Stimulated activated memory B cell treated with anti-CD40 and anti-IgM and Interleukin-4, amounts not matched to agents 10 μg/mL and 1 μg/mL and 100 μg/mL, for 72 hours (primary cell): ENCODE data around the gene TRIM47.

Source experiments
- ATAC-seq: fragments of 150-1000 bp; cut with Tn5 transposase; 2 replicates; pipeline ENCODE4 v1.10.0; 2021
- H3K27ac Mint-ChIP-seq: one replicate; pipeline ENCODE4 v1.8.0; 2022; ENCODE audit warnings: mild to moderate bottlenecking, mixed read lengths
- H3K27me3 Mint-ChIP-seq: one replicate; pipeline ENCODE4 v1.8.0; 2022; ENCODE audit warnings: mixed read lengths
- H3K36me3 Mint-ChIP-seq: one replicate; pipeline ENCODE4 v1.8.0; 2022; ENCODE audit warnings: mixed read lengths
- H3K4me1 Mint-ChIP-seq: one replicate; pipeline ENCODE4 v1.8.0; 2022; ENCODE audit warnings: mixed read lengths
- H3K4me3 Mint-ChIP-seq: one replicate; pipeline ENCODE4 v1.8.0; 2022; ENCODE audit warnings: mild to moderate bottlenecking, moderate library complexity, mixed read lengths
- H3K9me3 Mint-ChIP-seq: one replicate; pipeline ENCODE4 v1.8.0; 2022; ENCODE audit warnings: mixed read lengths

TRIM47 gene

DNA sequence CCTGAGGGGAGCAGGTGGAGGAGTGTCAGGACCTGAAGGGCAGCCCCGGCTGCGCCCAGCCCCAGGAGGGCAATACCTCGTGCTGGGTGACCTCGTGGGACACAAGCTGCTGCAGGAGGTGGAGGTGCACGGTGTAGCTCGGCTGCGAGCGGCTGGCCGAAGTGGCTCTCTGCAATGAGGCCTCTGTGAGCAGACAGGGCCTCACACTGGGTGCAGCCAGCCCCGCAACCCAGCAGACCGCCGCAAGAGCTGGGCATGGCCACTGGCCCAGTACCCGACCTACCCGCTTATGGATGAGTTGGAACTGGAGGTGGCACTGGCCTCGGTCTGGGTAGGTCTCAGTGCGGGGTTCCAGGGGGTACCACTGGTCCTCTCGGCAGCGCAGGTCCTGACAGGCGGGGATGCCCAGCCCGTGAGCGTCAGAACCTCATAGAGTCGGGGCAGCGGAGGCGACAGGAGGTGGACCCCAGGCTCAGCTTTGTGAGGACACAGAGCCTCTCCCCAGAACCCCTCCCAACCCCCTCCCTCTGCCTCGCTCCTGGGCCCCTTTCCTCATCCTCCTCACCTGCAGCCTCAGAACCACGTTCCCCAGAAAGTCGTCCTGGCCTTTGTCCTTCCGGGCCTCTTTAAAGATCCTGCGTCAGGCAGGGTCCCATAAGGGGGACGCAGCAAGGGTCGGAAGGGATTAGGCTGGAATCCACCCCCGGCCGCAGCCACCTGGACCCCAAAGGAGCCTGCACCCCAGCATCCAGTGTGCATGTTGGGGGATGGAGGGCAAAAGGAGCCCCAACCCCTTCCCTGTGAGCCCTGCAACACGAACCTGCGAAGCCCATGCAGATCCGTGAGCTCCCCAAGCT is 38.2 kb downstream of the TRIM47 start:
- Mint-ChIP-seq H3K4me3 (no peak overlapping the region), H3K27me3 (no peaks in the 10 kb centered on the region), H3K4me1 (peaks cover 16% of the 10 kb centered on the region), H3K27ac (no peak overlapping the region), H3K36me3 (peaks cover 27% of the 10 kb centered on the region), H3K9me3 (no peaks in the 10 kb centered on the region)
- no peak for ATAC-seq

DNA sequence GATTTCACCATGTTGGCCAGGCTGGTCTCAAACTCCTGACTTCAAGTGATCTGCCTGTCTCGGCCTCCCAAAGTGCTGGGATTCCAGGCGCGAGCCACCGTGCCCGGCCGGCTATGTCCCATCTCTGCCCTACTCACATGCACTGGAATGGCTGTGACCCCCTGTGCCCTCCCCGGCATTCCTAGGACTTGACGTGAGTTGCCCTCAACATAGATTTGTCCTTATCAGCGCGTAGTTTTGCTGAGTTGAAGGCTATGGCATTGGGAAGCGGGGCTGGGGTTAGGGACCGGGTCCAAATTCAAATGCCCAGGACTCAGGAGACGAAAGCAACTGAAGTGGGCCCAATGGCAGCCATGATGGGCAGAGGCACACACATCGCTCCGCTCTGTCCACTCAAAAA is 40.0 kb downstream of the TRIM47 start:
- Mint-ChIP-seq H3K36me3 (peaks cover 42% of the 10 kb centered on the region), H3K4me3 (no peak overlapping the region), H3K27me3 (no peaks in the 10 kb centered on the region), H3K4me1 (peaks cover 7% of the 10 kb centered on the region), H3K27ac (peak overlapping the region; percentile 48), H3K9me3 (no peaks in the 10 kb centered on the region)
- ATAC-seq = no peak

DNA sequence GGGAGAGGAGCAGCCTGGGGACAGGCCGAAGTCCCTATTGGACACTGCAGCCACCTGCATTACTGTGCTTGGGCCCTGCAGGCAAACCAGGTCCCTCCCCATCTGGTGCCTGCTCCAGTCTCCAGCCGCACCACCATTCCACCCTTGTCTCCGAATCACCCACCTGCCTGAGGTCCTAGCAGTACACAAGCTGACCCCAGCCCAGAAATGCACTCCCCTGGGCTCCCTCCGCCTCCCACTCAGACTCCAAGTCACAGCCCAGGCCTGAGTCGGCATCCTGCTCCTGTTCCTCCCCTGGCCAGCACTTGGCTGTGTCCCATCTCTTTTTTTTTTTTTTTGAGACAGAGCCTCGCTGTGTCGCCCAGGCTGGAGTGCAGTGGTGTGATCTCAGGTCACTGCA is 40.5 kb downstream of the TRIM47 start:
- H3K9me3 Mint-ChIP-seq = no peaks in the 10 kb centered on the region
- no peak for ATAC-seq
- no peak overlapping the region for H3K4me3 Mint-ChIP-seq
- peak overlapping the region; percentile 48 for H3K27ac Mint-ChIP-seq
- H3K36me3 Mint-ChIP-seq = peaks cover 47% of the 10 kb centered on the region
- no peaks in the 10 kb centered on the region for H3K27me3 Mint-ChIP-seq
- H3K4me1 Mint-ChIP-seq = peaks cover 7% of the 10 kb centered on the region

DNA sequence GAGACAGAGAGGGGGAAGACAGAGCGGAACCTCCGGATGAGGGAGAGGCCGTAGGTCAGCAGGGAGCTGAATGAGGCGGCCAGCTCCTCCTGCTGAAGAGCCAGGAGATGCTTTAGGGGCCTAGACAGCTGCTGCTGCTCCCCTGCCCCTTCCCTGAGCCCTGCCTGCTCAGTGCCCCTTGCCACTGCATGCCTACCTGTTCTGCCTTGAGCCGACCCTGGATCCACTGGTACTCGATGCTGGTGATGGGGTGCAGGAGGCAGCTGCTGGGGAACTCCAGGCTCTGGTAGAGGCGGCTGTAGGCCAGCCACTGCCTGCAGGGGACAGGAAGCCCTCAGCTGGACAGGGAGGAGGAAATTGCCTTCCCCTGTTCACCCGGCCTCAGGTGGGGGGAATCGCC is 41.8 kb downstream of the TRIM47 start:
- Mint-ChIP-seq H3K27me3 (no peaks in the 10 kb centered on the region), H3K4me1 (peaks cover 15% of the 10 kb centered on the region), H3K9me3 (no peaks in the 10 kb centered on the region), H3K4me3 (no peak overlapping the region), H3K36me3 (peaks cover 53% of the 10 kb centered on the region), H3K27ac (no peak overlapping the region)
- ATAC-seq = no peak

DNA sequence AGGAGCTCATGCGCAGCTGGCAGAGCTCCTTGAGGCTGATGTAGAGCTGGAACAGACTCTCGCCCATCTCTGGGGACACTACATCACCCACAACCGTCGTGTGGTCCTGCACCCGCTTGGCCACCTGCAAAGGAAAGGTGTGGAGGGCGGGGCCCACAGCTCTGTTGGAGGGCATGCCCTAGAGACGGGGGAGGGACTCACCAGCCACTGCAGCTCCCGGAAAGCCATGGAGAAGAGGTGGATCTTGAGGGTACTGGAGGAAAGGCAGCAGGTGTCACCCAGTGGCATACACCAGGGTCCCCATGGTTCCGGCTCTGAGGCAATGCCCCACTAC is 42.8 kb downstream of the TRIM47 start:
- Mint-ChIP-seq H3K27ac (no peak overlapping the region), H3K4me3 (no peak overlapping the region), H3K27me3 (no peaks in the 10 kb centered on the region), H3K4me1 (peaks cover 15% of the 10 kb centered on the region), H3K36me3 (peaks cover 59% of the 10 kb centered on the region), H3K9me3 (no peaks in the 10 kb centered on the region)
- peak; percentile 3 for ATAC-seq

DNA sequence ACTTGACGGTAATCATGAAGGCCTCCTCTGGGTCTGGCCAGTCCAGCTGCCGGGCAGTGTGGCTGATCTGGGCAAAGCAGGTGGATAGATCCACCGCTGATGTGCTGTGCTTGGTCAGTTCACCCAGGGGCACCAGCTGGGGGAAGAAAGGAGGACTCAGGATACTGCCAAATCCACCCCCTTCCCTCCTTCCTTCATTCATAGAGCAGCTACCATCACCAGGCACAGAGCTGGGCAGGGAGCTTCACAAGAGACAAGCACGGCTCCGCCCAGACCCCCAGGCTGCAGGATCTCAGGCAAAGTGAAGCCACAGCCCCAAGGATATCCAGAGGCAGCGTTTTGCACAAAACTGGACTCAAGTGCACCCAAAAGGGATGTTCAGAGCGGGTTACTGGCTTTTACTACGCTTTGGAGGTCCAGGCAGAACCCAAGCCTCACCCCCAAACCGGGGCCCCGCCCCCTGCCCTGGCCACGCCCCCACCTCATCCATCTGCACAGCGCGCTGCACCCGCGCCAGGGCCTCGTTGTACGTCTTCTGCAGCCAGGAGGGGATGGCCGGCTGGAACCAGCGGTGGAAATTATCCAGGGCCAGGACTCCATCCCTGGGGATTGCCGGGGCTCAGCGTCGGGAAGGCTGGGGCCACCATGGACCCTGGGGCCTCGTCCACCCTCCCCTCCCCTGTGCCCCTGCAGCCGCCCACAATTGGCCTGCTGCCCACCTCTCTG is 43.3 kb downstream of the TRIM47 start:
- Mint-ChIP-seq H3K27me3 (no peaks in the 10 kb centered on the region), H3K27ac (no peak overlapping the region), H3K36me3 (peaks cover 64% of the 10 kb centered on the region), H3K4me3 (no peak overlapping the region), H3K4me1 (peaks cover 15% of the 10 kb centered on the region), H3K9me3 (no peaks in the 10 kb centered on the region)
- ATAC-seq = no peak

DNA sequence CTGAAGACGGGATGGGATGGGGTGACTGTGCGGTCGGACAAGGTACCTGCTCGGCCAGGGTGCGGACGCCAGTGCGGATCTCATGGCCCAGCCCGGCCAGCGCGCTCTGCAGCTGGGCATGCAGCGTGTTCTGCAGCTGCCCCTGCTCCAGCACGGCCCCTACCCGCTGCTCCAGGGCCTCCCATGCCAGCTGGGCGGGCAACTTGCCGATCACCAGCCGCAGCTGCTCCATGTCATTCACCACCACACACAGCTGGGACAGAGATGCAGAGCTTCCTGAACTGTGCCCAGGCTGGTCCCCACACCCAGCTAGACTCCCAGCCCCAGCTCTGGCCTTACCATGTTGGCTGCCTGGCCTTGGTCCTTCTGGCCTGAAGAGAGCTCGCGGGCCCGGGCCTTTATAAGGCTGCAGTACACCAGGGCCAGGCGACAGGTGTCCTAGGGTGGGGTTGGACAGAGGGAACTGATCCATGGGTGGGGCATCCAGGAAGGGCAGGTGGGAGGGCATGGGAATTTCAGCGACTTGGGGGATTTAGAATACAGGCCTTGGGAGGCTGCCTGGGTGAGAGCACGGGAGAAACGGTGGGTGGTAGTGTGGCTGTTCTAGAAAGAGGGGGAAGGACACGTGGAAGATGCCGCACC is 44.0 kb downstream of the TRIM47 start:
- Mint-ChIP-seq H3K27me3 (no peaks in the 10 kb centered on the region), H3K36me3 (peaks cover 65% of the 10 kb centered on the region), H3K4me3 (no peak overlapping the region), H3K27ac (peak overlapping the region; percentile 57), H3K9me3 (no peaks in the 10 kb centered on the region), H3K4me1 (peaks cover 15% of the 10 kb centered on the region)
- no peak for ATAC-seq

DNA sequence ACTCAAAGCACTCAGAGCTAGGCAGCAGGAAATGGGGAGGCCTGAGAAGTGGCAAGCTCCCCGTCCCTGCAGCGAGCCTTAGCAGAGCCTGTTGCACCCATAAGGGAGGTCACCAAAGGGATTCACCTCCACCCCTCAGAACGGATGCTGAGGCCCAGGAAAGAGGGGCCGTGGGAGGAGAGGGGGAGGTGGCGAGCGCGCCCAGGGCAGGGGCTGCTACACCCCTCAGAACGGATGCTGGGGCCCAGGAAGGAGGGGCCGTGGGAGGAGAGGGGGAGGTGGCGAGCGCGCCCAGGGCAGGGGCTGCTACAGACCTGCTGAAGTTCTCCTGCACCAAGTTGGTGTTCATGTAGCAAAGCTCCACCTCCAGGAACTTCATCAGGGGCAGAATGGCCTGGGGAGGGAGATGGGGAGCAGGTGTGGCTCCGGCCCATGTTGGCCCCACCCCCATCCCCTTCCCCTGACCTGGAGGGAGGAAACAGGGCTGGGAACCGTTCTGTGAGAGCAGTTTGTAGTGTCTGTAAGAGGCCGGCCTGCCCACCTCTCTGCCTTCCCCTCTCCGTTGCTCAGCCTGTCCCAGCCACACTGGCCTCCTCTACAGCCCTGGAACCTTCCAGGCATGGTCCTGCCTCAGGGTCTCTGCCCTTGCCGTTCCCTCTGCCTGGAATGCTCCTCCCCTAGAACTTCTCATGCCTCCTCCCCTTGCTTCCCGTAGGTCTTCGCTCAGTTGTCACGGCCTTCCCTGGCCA is 45.6 kb downstream of the TRIM47 start:
- H3K36me3 Mint-ChIP-seq = peaks cover 55% of the 10 kb centered on the region
- ATAC-seq = no peak
- H3K27me3 Mint-ChIP-seq = no peaks in the 10 kb centered on the region
- H3K4me1 Mint-ChIP-seq = peaks cover 20% of the 10 kb centered on the region
- no peaks in the 10 kb centered on the region for H3K9me3 Mint-ChIP-seq
- H3K4me3 Mint-ChIP-seq = no peak overlapping the region
- peak overlapping the region; percentile 57 for H3K27ac Mint-ChIP-seq

DNA sequence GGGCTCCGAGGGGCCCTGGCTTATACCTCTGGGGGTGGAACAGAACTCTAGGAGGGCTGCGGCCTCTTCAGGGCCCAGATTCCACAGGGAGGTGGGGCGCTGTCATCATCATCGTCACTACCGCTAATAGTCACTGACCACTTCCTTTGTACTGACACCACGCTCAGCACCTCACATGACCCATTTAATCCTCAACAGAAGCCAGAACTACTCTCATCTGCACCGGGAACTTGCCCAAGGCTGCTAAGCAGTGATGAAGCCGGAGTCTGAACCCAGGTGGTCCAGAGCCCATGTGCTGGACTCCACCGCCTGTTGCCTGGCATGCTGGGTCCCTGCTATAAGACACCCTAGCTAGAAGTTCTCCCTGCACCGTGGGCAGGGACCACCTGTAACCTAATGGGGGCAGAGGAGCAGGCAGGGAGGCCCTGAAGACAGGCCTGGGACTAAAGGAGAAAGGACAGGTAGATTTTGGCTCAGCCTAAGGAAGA is 46.2 kb downstream of the TRIM47 start:
- Mint-ChIP-seq H3K27ac (peak overlapping the region; percentile 57), H3K4me1 (peaks cover 26% of the 10 kb centered on the region), H3K36me3 (peaks cover 50% of the 10 kb centered on the region), H3K4me3 (no peak overlapping the region), H3K9me3 (no peaks in the 10 kb centered on the region), H3K27me3 (no peaks in the 10 kb centered on the region)
- ATAC-seq = no peak

DNA sequence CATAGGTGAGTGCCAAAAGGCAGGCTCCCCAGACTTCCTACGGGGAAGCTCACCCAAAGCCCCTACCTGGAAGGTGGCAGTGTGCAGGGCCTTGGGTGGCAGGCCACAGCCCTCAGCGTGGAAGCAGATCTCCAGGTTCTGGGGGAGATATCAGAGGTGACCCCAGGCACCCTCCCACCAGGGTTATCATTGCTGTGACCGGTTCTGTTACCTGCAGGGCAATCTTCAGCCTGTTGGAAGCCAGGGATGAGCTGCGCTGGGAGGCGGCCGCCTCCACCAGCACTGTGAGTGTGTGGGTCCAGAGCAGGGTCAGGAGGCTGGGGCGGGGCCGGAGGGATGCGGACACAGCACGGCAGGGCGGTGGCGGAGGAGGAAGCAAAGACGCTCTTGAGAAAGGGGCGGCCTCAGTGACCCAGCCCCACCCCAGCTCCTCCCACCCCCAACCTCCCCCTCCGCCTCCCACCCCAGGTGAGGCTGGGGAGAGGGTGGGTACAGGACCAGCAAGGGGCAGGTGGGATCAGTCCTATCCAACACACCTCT is 47.3 kb downstream of the TRIM47 start:
- no peak for ATAC-seq
- Mint-ChIP-seq H3K27ac (no peak overlapping the region), H3K36me3 (peaks cover 48% of the 10 kb centered on the region), H3K4me1 (peaks cover 33% of the 10 kb centered on the region), H3K4me3 (no peak overlapping the region), H3K9me3 (no peaks in the 10 kb centered on the region), H3K27me3 (no peaks in the 10 kb centered on the region)

DNA sequence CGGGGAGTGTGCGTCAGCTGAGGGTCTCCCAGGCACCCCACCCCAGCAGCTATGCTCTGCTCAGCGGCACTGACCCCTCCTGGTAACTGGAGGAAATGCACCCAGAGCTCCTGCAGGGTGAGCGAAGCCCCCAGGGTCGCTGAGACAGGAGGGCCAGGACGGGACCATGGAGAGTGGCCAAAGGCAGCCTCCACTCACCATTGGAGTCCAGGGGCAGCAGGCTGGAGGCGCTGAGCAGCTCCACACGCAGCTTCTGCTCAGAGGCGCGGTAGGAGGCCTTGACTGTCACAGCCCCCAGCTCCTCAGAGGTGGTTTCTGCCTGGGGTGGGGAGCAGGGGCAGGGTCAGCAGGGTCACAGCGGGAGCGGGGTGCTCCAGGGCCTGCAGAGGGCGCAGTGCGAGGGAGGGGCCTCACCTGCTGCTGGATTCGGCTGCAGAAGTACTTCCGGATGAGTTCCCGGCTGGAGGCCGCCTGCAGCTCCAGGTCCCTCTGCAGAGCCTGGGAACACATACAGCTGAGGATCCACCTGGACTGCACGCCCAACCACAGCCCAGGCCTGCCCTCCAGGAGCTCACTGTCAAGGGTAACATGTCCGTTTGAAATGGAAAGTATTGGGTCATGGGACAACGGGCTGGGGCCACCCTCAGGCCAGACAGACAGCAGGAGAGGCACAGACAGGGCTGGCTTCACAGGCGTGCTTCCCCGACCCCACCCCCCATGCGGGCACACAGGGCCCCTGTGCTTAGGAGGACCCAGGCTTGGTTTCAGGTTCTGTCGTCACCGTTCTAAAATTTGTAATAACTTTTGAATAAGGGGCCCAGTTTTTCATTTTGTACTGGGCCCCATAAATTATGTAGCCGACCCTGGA is 48.0 kb downstream of the TRIM47 start:
- ATAC-seq = no peak
- Mint-ChIP-seq H3K27ac (no peak overlapping the region), H3K4me1 (peaks cover 33% of the 10 kb centered on the region), H3K36me3 (peaks cover 50% of the 10 kb centered on the region), H3K27me3 (no peaks in the 10 kb centered on the region), H3K9me3 (no peaks in the 10 kb centered on the region), H3K4me3 (no peak overlapping the region)

DNA sequence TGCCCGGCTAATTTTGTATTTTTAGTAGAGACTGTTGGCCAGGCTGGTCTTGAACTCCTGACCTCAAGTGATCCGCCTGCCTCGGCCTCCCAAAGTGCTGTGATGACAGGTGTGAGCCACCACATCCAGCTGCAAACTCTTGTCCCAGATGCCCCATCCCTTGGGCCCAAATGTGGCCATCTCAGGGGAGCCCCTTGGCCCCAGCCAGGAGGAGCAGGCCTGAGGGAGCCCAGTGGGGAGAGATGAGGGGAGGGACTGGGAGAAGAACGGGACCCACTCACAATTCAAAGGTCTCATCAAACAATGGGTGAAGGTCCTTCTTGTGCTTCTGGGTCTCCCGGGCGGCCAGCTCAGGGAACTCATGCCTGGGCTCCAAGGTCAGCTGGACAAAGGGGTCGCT is 48.6 kb downstream of the TRIM47 start:
- no peak for ATAC-seq
- no peak overlapping the region for H3K4me3 Mint-ChIP-seq
- H3K27ac Mint-ChIP-seq = no peak overlapping the region
- no peaks in the 10 kb centered on the region for H3K9me3 Mint-ChIP-seq
- no peaks in the 10 kb centered on the region for H3K27me3 Mint-ChIP-seq
- H3K36me3 Mint-ChIP-seq = peaks cover 51% of the 10 kb centered on the region
- peaks cover 33% of the 10 kb centered on the region for H3K4me1 Mint-ChIP-seq

DNA sequence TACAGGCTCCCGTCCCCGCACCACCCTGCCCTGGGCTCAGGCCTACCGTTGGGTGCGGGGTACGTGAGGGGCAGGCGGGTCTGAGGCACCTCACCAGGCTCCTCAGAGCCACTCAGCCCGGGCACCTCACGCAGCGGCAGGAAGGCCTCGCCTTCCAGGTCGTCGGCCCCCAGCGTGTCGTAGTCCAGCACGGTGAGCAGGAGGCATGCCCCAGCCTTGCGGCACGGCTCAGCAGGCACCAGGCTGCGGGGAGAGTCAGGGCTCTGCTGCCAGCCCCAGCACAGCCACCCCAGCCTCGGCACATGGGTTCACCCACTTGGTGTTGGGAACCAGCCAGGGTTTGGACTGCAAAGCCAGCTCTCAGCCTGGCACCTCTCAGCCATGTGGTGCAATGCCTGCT is 49.6 kb downstream of the TRIM47 start:
- H3K4me1 Mint-ChIP-seq = peaks cover 33% of the 10 kb centered on the region
- no peaks in the 10 kb centered on the region for H3K27me3 Mint-ChIP-seq
- peaks cover 41% of the 10 kb centered on the region for H3K36me3 Mint-ChIP-seq
- no peaks in the 10 kb centered on the region for H3K9me3 Mint-ChIP-seq
- H3K4me3 Mint-ChIP-seq = no peak overlapping the region
- H3K27ac Mint-ChIP-seq = no peak overlapping the region
- ATAC-seq = no peak

DNA sequence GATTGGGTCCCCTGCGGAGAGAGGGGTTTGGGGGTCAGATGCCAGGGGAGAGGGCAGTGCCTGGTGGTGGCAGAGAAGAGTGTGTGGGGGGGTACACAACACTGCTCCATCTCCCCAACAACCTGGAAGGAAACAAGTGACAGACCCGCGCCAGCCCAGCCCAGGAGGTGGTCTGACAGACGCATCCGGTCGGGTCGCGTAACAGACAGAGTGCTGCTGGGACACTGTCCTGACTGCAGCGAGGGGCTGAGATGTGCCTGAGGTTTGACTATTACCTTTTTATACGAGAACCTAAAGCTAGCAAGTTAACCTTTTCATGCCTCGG is 50.3 kb downstream of the TRIM47 start:
- Mint-ChIP-seq H3K4me1 (peaks cover 27% of the 10 kb centered on the region), H3K4me3 (peak overlapping the region; percentile 55), H3K27ac (peak overlapping the region; percentile 80), H3K9me3 (no peaks in the 10 kb centered on the region), H3K36me3 (peaks cover 34% of the 10 kb centered on the region), H3K27me3 (no peaks in the 10 kb centered on the region)
- no peak for ATAC-seq
